Activated gamma-delta T cell (primary cell): ENCODE results near the gene MAN1A1.

ENCODE experiments used
- DNase-seq: peaks from one replicate; lab custom pipeline; 2025; lab: John Stamatoyannopoulos, UW

The MAN1A1 gene

DNA sequence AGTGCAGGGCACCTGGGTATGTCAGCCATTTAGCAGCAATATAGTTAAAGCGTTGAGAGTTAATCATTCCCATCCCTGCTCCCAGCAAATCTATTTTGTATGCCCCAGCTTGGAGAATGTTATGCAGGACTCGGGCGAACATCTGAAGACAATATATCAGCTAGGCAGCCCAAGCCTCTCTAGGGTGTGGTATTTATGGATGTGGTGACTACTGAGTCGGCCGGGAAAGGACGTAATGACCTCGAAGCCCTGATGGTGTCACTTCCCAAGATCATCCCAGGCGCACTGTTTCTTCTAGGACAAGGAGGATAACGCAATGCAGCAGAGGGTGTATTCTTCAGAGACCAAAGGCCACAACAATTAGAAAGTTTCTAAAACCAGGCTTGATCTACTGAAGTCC is 207.5 kb downstream of the MAN1A1 start:
- DNase-seq: no peak

DNA sequence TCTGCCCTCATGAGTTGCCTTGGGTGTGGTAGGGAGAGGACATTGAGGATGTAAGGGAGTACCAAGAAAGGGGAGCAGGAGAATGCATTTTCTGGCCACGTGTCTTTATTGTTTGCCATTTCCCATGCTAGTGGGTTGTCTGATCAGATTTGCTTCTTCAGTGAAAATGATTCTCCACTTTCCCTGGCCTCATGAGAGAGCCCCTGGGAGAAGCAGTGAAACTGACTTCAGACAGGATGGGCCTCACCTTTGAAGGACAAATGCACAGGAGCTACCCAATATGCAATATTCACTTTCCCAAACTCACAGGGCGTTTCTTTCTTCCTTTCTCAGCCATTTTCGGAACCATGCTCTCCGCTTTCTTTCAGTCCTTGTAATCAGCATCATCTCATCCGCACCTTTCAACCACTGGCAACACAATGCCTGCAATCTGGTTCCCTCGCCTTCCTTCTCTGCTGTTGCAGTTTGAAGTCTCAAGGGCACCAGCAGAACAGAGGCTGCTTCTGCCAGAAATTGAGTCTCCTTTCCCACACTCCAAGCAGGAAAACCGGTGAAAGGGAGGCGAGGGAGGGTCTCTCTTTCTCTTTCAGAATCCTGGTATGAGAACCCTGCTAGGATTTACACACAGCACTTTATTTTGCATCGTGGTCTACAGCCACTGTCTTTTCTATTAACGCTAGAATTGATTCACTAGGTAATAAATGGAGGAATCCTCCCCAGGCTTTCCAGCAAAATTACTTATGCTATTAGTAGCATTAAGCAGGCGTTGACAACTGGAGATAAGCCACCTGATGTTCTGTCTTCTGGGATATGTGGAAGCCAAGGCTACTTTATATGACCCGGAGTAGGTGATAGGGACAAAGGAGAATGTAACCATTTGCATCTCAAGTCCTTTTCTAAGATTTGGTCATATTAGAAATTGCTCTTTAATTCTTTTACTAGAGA is 209.1 kb downstream of the MAN1A1 start:
- DNase-seq: no peak

DNA sequence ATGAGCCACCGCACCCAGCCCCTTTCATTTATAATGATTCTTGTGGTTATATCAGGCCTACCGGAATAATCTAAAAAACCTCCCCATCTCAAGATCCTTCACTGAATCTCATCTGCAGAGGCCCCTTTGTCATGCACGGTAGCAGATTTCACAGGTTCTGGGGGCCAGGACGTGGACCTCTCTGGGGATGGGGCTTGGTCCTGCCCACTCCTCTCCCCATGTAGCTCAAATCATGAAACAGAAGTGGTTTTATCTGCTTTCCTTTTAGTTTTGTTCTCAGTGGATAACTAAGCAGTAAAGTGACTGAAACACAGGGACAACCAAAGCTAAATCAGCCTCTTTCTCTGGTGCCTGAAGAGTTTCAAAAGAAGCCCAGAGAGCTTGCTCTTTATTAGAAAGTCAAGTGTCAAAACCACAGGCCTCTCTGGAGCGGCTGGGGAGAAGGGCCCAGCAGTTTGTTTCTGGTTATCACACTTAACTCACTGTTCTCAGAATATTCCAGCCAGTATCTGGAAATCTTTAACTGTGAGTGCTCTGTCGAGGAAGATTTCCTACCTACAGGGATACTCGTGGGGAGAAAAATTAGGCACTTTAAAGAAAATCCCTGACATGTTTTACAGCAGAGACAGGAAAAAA is 210.5 kb downstream of the MAN1A1 start:
- no peak for DNase-seq

DNA sequence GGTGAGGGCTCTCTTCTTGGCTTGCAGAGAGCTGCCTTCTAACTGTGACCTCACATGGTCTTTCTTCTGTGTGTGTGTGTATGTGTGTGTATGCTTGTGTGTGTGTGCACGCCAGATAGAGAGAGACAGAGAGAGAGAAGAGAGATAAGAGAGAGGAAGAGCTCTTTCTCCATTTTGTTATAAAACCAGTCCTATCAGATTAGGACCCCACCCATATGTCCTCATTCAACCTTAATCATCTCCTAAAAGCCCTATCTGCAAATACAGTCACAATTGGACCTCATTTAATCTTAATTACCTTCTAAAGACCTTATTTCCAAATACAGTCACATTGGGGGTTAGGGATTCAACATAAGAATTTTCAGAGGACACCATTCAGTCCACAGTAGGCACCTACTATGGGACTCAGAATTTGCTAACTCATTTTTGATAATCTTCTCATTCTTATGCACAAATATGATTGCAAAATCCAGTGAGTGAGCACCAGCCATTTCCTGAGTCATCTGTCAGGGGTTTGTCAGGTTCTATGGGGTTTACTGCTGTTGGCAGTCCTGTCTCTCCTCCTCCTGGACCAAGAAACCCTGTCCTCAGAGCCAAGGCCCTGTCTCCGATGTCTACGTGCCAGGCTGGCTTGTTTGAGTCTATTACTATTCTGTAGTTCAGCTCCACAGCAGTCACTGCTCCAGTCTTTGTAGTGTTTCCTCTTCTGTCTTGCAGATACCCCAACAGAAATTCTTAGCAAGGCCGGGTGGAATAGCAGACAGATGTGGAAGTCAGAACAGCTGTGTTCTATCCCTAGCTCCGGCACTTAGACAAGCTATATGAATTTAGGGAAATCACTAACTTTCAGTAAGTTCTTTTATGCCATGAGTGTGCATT is 212.1 kb downstream of the MAN1A1 start:
- no peak for DNase-seq

DNA sequence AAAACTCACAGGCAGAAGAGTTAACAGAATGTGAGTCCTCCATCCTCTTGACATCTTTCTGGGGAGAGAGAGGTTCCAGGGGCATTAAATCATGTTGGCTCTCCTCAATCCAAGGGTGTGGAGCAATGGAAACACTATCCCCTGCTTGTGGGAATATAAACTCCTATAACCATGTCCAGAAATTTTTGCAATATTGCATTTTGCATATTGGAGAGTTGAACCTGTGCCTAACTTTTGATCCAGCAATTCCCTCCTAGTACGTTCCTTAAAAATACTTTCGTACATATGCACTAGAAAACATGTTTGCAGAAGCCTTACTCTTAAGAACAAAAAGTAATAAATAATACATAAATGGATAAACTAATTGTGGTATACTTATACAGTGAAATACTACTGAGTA is 214.8 kb downstream of the MAN1A1 start:
- no peak for DNase-seq

DNA sequence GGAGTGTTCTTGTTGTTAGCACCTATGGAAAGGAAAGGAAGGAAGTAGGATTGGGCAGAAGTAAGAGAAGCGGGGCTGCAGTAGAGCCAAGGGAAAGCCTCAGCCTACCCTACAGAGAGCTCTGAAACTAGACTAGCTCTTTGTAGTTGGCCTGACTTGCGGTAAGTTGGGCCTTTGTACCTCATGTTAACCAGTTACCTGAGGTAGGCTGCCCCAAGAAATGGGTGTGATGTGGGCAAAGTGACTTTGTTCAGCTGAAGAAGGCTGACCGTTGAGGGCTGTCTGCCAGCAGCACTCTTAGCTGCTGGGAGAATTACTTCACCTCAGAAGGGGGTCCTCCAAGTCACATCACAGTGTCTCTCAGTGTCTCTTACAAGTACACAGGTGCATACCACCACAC is 216.2 kb downstream of the MAN1A1 start:
- no peak for DNase-seq

DNA sequence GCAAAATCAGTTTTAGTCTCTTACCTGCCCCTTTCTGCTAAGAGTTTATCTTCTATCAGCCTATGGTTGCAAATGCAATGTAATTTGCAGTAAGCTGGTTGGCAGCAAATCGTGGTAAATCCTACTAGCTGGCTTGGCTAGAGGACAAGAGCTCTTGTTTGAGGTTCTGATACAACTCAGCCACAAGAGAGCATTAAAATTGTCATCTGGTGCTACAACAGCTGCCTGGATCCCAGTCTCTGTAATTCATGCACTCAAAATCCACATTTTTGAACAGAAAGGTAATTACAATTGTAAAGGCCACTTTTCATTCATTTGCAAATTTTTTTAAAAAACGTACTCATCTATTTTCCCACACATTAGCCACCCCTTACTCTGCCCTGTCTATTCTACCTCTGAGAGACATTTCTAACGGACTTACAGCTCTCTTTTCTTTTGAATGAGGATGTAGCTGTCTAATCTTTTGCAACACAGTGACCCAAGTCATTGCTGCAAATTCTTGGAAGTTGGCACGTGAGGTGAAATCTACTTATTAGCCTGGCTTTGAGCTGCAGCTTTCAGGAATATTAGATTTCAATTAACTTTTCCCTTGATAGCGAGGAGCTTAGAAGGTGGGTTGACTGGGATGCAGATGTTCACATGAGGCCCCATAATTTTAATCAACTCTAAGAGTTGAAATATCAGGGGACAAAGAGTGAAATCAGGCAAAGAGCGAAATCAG is 217.1 kb downstream of the MAN1A1 start:
- no peak for DNase-seq

DNA sequence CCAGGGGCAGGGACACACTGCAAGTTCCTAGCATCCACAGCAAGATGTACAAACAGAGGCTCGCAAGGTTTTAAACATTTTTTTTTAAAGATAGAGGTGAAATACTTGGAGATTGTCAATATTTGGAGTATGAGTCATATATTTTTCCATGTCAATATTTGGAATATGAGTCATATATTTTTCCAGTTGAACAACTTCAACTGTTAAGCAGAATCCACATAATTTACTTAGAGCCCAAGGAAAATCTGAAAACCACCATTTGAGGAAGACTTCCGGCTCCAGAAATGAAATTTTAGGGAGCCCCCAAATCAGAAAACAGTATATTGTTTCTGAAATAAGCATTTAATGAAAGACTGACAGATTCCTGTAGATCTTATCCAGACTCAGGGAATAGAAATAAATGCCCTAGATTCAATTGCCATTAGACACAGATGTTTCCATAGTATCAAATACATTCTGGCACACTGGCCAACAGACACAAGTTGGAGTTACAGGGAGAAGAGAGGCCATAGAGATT is 219.5 kb downstream of the MAN1A1 start:
- no peak for DNase-seq

DNA sequence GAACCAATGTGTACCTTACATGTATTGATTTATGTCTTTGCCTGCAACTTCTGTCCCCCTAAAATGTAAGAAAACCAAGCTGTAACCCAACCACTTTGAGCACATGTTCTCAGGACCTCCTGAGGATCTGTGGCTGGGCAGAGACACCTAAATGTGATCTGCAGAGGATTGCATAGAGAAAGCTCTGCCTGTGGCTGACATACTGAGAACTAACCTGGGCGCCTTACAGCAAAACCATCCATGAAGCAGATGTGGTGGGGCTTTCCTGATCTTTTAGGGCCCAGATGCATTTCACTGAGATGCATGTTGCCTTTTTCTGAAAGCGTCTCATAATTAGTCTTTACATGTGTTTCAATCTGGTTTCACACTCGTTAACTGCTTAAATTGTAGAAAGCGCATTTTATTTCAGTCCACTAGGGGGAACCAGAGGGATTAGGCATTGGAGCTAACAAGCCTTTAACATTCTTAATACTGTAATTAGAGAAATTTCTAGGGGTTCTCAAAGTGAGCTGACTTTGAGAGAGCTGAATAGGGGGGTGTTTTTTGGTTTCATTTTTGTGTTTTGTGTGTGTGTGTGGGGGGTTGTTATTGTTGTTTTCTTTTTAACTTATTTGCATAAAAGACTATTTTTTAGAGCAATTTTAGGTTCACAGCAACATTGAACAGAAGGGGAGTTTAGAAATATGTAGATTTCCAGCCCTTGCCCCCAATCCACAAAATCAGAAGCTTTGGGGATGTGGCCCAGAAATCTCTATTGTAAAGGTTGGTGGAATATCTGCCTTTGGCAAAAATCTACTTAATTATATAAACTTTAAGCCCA is 220.2 kb downstream of the MAN1A1 start:
- DNase-seq: no peak

DNA sequence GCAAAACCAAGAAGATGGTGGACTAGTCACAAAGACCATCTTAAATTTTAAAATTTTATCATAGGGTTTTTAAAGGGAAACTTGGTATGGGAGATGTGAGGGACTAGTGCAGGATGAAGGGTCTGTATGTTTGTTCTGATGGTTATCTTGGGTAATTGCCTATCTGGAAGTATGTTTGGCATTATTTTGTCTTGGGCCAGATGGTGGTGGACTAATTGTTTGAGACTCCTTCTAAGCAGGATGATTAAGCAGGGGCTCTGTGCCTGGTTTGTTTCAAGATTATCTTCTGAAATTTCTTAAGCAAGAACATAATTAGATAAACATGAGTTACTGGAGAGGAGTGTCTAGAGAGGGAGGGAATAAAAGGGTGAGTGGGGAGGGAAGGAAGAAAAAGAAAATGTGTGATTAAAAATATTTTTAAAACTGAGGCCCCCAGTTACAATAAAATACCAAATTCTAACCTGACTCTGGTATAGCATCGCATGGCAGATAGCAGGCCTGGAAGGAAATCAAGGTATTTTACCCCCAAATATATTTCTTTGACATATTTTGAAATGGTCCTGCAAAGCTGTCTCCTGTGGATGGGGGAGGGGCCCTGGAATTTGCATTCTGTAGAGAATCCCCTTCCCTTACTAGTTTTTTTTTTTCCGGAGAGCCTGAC is 221.2 kb downstream of the MAN1A1 start:
- no peak for DNase-seq

DNA sequence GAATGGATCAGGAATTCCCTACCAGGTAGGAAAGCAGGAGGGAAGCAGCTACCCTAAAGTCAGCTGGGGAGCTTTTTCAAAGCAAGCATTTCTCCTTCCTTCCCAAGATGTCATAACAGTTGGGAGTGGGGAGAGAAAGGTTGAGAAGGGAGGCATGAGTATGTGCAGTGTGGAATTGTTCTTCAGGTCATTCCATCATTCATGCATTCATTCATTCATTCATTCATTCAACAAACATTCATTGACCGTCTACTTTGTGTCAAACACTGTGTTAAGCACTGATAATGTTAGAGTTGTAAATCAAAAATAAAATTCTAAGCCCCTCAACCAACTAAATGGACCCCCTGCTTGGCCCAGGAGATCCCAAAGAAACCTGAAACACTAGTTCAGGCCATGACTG is 221.9 kb downstream of the MAN1A1 start:
- DNase-seq: no peak
